HG03460 (cell line): ENCODE data around the gene GTF2H1.
"Not testable (repeated sequence)": the region's sequence is repeated elsewhere in the genome, so short reads cannot be mapped to it uniquely, and the experiment has no call there.

ENCODE experiments used
- ATAC-seq: cut with Tn5 transposase; IDR thresholded peaks from one replicate; pipeline ENCODE4 v1.9.1; 2021; ENCODE audit not compliant: unreplicated experiment

The GTF2H1 gene

DNA sequence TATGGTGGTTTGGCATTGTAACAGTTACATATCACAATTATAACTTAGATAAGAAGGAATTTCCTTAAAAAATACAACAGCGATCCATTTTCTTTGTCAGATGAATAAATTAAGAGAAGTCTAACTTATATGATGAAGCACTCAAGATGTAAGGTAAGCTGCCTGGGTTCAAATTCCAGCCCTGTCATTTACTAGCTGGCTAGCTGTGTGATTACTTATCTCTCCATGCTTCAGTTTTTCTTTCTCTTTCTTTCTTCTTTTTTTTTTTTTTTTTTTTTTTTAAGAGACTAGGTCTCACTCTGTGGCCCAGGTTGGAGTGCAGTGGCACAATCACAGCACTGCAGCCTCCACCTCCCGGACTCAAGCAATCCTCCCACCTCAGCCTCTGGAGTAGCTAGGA, 49.8 kb downstream of the GTF2H1 start:
- no peak for ATAC-seq

DNA sequence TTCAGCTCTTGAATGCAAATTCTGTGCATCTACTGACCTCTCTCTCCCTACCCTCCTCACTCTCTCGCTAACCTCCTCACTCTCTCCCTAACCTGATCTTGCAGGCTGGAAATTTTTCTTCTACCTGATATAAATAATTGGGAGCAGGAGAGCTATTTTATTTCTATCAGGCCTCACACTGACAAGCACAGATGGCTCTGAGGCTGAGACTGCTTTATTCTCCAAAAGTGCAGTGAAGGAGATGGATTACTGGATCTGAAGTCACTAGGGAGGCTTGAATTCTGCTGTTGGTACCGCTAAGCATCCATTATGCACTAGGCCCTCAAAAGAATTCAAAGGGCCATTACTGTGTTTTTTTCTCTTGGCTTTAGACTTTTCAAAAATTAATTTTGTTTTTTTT, 52.6 kb downstream of the GTF2H1 start:
- ATAC-seq: no peak

DNA sequence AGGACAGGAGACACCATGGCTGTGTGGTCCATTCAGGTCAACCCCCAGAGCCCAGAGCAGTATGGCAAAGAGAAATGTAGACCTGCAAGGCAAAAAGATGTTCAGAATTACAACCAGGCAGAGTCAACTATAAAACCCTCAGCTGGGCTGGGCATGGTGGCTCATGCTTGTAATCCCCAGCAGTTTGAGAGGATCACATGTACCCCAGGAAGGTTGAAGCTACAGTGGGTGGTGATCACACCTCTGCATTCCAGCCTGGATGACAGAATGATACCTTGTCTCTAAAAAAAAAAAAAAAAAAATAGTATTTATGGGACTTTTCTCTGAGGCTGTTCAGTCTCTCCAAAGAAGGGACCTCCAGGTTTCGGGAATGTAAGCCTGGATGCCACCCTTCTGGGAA, 53.6 kb downstream of the GTF2H1 start:
- ATAC-seq: no peak

DNA sequence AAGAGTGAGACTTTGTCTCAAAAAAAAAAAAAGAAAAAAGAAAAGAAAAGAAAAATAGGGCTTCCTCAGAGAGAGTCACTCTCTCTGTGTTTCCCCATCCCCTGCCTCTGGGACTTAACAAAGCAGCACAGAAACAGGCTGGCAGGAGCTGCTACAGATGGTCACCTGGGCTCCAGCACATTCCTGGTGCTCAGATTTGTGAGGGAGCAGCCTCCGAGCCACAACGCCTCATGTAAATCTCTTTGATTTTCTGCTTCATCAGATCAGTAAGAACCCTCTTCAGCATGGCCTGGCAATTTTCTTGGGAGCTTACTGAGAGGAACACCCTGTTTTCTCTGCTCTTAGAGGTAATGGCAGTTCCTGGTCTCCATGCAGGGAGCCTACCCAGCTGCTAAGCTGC, 56.8 kb downstream of the GTF2H1 start:
- ATAC-seq: no peak

DNA sequence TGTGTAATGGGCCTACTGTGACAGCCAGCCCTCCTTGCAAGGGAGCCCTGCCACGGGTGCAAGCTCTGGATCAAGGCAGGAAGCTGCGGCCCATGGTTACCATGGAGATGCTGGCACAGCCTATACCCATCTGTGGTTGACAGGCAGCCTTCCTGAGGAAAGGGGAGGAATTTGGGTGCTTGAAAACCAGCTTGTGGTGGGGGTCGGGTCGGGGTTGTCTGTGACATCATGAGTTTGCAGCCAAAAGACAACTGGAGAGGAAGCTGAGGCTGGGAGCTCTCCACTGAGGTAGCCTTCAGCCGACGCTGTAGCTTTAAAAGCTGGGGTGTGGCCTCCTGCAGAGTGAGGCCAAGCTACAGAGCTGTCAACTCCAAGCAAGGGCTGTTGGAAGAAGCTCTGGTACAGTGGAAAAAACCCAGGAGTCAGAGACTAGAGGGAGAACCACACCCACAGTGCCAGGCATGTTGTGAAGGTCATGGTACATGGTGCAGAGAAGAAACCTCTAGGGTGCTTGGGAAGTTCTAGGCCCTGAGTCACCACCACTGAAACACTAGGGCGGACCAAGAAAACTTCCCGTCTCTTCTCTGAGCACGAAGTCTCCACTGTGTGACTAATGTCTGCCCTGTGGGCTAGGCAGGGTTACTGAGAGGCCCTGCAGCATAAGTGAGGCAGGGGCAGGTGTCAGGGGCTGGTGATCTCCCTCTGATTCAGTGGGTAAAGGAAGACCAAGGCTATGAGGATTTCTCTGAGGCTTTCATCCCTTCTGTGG, 61.2 kb downstream of the GTF2H1 start:
- ATAC-seq: peak; percentile 82

DNA sequence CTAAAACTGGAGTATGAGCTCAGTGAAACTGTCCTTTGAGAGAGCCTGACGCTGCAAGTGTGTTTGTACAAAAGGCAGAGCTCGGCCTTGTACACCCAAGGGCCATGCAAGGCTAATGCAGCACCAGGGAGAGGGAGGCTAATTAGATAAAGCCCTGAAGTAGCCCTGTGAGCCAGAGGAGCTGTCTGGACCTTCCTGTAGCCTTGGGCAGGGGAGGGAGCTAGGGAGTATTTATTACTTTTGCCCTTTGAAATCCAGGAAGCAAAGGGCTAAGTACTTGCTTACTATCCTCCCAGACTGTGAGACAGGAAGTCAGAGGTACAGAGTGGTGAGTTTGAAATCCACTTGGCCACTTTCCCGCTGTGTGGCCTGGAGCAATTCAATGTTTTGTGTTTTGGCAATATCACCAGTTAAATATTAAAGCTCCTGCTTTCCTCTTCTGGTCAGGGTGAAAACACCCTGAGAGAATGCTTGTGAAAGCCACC, 61.8 kb downstream of the GTF2H1 start:
- ATAC-seq: peak; percentile 40

DNA sequence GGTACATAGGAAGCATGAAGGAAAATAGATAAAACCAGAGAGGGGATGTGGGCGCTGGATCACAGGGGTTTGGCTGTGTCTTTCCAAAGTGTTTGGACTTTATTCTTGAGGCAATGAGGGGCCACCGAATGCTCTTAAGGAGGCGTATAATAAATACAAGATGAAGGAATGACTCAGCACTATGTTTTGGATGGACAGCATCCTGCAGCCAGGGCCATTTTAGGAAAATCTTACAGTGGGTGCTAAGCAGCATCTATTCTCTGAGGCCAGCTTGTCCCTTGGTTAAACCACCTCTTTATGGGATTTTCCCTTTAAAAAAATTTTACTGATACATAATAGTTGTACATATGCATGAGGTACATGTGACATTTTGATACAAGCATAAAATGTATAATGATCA, 67.7 kb downstream of the GTF2H1 start:
- ATAC-seq: no peak

DNA sequence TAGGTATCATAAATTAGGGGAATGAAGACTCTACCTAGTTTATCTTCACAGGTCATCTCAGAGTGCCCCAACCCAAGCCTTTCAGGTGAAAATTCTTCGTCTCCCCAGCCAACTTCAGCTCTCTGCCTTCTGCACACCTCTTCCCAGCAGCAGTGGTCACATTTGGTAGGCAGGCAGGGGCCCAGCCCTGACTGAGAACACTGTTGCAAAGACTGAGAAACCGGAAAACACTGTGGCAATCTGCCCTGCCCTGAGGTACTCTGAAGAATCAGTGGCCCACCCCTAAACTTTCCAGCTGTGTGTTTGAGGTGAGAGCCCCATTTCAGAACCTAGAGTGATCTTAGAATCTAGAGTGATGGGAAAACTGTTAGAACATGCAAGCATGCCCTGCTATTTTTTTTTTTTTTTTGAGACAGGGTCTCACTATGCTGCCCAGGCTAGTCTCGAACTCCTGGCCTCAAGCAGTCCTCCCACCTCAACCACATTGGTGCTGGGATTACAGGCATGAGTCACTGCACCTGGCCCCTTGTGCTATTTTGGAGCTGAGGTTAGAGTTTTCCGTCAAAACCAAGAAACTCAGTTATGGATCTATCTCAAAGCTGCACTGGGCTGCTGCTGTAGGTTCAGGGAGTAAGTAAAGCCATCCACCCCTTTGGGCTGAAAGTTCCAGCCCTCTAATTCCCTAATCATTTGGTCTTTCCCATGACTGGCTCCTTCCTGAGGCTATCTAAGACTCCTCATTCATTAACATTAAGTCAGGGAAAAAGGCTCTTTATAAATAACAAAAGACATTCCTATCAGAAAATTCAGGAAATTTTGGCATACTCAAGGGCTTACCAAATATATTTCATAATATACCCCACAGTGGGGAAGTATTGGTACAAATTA, 70.3 kb downstream of the GTF2H1 start:
- no peak for ATAC-seq

DNA sequence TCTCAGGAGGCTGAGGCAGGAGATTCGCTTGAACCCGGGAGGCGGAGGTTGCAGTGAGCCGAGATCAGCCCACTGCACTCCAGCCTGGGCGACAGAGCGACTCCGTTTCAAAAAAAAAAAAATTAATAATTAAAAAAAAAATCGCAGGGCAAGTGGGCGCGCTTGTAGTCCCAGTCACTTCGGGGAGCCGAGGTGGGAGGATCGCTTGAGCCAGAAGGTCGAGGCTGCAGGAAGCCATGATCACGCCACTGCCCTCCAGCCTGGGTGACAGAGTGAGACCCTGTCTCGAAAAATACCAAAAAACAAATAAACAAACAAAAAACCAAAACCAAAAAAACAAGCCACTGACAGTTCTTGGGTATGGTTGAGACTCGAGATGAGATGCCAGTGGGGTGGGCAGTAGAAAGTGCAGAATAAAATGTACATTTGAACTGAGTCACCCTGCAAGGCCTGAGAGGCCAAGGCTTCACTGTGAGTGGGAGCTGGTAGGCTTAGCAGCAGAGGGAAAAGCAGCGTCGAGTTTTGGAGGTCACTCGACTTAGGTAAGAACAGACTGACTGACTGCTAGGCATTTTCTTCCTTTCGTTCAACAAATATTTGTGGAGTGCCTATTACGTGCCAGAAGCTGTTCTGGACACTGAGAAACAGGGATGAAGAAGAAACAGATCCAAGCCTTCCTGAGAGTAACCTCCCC, 71.4 kb downstream of the GTF2H1 start:
- ATAC-seq: no peak

DNA sequence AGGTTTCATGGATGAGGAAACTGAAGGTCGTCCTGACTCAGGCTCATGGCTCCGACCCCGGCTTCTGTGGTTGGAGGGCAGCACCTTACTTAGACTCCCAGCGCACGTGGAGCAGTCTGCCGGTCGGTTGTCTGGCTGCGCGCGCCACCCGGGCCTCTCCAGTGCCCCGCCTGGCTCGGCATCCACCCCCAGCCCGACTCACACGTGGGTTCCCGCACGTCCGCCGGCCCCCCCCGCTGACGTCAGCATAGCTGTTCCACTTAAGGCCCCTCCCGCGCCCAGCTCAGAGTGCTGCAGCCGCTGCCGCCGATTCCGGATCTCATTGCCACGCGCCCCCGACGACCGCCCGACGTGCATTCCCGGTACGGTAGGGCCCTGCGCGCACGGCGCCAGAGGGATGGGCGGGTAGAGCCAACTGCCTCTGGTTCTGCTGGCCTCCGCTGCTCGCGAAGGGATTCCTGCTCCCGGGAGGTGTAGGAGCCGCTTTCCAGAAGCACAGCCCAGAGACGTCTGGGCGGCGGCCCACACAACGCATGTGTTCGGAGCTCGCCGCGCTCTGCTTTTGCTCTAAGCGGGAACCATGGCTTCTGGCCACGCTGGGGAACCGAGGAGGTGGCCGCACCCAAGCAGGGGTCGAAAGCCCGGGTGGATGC, 72.0 kb downstream of the GTF2H1 start, which contains the start of gene LDHA:
LDHA (plus strand) TSS at position 289 of the 653 bp plus-strand sequence. CDS start 2,280 bp downstream, outside the sequence.
- ATAC-seq: peak; percentile 71

DNA sequence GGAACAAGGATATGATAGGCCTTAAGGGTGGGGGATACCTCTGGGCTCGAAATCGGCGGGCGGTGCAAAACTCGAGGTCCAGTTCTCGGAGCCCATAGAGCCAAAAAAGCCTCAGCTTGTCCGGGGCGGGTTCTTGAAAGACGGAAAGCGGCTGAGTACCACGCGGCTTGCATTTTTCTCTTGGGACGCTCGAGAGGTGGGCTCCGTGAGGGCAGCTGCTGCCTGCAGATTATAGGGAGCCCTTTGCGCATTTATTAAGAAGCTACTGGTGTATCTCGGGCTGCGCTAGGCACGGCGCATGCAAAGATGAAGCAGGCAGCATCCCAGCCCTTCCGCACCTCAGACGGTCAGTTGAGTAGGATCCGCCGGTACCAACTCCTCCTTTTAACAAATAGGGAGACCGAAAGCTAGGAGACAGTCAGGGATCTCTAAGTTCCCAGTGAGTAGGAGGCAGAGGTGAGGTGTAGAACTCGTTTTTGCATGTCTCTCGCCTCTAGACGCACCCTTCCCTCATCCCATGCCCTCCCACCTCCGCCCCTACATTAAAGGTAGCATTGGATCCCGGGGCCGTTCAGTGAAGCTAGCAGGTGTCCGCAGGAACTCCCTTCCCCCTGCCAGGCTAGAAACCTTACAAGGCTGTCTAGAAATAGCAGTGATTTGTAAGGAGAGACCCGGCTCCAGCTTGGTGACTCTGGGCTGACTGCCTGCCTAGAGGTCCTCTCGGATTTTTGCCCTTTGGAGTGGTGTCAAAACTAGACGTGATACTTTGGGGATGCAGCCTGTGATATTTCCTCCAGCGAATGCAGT, 72.8 kb downstream of the GTF2H1 start:
- no peak for ATAC-seq

DNA sequence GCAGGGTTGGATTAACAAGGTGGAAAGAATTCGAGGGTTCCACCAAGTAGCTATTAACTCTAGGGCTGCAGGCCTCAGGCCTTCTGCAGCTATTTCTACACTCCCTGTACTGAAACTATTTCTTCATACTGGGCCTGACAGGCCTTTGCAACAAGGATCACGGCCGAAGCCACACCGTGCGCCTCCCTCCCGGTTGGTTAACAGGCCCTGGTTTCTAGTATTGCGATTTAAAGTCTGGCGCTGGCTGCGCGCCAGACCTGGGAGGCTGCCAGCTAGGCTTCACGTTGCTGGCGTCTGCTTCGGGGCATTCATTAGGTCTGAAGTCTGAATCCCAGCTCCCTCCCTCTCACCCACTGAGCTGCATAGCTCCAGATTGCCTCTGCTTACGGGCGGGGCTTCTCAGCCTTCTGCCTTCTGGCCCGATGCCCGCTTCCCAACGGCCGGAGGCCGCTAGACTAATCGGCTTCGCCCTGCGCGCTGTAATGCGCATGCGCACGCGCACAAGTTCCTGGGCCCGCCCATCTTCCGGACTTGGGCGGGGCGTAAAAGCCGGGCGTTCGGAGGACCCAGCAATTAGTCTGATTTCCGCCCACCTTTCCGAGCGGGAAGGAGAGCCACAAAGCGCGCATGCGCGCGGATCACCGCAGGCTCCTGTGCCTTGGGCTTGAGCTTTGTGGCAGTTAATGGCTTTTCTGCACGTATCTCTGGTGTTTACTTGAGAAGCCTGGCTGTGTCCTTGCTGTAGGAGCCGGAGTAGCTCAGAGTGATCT, 73.6 kb downstream of the GTF2H1 start:
- peak; percentile 56 for ATAC-seq

DNA sequence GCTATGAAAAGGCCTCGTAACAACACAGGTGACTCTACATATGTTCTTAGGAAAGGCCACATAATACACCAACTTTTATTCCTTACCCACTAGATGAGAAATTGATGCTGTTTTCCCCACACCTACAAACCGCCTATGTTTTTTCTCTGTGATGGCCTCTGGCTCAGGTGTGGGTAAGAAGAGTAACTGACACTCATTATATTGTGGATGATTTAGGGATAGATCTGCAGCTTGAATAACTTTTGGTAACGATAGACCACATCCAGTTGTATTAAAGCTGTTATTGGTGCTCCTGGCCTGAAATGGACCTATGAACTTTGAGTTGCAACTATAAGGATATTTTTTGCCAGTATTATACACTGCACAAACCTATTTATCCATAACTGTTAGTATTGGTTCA, 75.6 kb downstream of the GTF2H1 start:
- ATAC-seq: no peak

DNA sequence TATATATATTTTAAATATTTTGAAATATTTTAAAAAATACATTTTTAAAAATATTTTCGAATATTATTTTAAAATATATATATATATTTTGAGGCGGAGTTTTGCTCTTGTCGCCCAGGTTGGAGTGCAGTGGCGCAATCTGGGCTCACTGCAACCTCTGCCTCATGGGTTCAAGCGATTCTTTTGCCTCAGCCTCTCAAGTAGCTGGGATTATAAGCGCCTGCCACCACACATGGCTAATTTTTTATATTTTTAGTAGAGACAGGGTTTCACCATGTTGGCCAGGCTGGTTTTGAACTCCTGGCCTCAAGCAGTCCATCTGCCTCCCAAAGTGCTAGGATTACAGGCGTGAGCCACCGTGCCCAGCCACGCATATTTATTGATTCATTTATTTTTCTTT, 78.7 kb downstream of the GTF2H1 start:
- ATAC-seq: not testable (repeated sequence)

DNA sequence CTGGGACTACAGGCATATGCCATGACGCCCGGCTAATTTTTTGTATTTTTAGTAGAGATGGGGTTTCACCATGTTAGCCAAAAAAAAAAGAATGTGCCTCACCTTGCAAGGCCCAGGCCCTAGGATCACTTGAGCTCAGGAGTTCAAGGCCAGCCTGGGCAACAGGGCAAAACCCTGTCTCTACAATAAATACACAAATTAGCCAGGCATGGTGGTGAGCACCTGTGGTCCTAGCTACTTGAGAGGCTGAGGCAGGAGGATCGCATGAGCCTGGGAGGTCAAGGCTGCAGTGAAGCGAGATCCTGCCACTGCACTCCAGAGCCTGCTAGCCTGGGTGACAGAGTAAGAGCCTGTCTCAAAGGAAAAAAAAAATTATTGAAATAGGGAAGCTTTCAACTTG, 81.7 kb downstream of the GTF2H1 start:
- no peak for ATAC-seq

DNA sequence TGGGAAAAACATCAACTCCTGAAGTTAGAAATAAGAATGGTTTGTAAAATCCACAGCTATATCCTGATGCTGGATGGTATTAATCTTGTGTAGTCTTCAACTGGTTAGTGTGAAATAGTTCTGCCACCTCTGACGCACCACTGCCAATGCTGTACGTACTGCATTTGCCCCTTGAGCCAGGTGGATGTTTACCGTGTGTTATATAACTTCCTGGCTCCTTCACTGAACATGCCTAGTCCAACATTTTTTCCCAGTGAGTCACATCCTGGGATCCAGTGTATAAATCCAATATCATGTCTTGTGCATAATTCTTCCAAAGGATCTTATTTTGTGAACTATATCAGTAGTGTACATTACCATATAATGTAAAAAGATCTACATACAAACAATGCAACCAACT, 85.0 kb downstream of the GTF2H1 start:
- ATAC-seq: not testable (repeated sequence)

DNA sequence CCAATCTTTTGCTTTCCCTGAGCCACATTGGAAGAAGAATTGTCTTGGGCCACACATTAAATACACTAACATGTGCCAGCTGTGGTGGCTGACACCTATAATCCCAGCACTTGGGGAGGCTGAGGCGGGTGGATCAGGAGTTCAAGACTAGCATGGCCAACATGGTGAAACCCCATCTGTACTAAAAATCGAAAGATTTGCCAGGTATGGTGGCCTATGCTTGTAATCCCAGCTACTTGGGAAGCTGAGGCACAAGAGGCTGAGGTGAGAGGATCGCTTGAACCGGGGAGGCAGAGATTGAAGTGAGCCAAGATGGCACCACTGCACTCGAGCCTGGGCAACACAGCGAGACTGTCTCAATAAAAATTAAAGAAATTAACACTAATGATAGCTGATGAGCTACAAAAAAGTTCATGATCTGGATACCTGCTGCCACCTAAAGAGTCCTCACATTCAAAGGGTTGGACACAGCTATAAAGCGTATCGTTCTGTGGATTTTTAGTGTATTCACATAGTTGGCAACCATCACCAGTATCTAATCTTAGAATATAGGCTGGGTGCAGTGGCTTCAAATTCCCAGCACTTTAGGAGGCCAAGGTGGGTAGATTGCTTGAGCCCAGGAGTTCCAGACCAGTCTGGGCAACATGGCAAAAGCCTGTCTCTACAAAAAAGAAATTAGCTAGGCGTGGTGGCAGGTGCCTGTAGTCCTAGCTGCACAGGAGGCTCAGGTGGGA, 86.4 kb downstream of the GTF2H1 start:
- no peak for ATAC-seq

DNA sequence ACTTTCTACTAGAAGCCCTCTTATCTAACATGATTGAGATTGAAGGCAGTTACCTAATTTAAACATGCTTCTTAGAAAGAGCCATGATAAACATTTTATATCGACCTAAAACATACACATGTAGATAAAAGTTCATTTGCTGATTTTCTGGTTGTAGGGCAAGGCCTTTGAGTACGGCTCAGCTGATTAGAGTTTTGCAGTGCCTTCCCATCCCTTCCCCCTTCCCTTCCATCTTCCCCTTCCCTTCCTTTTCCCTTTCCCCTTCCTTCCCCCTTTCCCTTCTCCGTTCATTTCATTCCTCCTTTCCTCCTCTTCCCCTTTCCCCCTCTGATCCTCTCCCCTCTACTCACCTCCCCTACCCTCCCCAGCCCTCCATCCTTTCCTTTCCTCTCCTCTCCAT, 94.1 kb downstream of the GTF2H1 start:
- ATAC-seq: no peak
